ENCODE results near the gene MVB12B.

MVB12B gene

GRCh38 chr9:126363847-126364671 is 37.4 kb downstream of the MVB12B start:
- no peak for FAIRE-seq

- no peak for FAIRE-seq
Measured at GRCh38 chr9:126365780-126366179, 39.2 kb downstream of the MVB12B start.

DNA sequence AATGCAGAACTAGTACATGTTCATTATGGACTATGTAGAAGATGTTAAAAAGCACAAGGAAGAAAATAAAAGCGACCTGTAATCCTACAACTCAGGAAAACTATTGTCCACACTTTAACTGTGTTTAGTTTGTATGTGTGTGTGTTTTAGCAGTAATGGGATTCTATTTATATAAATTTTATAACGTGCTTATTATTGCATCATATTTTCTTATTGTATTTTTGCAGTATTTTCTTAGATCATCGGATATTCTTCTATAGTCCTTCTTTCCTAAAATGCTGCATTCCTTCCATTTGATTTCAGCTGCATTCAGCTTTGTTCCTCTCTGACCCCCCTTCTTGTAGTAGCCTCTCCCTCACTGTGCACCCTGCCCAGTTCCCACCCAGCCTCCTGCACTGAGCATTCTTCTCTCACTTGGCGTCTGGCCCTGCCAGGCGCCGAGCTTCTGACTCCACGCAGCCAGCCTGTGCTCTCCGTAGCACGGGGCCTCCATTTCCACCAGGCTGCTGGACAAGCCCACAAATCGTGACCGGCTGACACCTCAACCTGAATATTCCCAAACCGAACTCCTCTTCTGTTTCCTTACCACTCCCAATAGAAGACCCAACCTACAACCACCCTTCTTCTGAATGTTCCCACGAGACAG is 39.9 kb downstream of the MVB12B start:
- FAIRE-seq: no peak

- no peak for FAIRE-seq
Measured at GRCh38 chr9:126367139-126367538, 40.5 kb downstream of the MVB12B start.

DNA sequence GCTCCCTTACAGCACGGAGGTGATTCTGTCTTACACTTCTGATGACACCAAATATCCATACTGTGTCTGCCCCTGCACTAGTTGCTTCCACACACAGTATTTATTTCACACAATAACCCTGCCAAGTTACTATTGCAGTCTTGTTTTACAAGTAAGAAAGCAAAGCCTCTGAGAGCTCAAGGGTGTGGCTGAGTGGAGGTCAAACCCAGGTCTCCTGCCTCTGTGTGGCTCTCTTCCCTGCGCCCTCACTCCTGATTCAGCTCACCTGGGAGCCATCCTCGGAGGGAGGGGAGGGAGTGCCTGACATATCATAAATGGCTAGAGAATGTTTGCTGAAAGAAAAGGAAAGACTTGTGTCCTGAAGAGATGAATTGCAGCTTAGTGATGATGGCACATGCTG is 41.0 kb downstream of the MVB12B start:
- FAIRE-seq: no peak

- no peak for FAIRE-seq
Measured at GRCh38 chr9:126368020-126368419, 41.4 kb downstream of the MVB12B start.

DNA sequence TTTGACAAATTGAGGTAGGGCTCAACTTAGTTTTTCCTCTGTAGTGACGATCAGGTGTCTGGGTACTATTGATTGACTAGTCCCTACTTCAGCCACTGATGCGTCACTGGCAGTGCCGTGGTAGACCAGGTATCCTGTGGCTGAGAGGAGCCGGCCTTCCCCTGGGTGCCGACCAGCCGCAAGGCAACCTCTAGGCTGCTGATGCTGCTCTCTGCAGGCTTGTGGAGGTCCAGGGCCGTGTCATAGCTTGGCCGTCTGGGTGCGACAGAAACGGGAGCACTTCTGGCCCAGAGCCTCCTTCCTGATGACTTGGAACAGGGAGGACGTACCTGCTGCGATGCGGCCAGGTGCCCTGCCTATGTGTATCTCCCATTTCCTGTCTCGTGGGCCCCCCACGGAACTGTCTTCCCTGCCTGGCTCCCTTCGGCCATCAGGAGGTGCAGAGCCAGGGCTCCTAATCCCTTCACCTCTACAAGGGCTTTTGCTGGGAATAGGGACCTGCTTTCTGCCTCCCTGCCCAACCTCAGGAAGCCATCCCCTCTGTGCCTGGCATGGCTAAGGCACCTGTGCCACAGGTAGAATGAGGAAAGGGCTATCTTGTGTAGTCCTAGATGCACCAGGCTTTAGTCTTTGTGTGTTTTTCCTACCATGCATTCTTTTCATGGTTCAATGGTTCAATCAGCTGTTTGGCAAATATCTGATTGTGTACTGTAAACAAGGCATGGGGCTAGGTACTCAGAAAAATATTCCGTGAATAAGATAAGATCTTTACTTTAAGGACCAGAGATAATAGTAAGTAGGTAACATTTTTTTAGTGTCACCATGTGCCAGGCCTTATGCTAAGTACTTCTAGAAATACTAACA is 44.6 kb downstream of the MVB12B start:
- no peak for FAIRE-seq

DNA sequence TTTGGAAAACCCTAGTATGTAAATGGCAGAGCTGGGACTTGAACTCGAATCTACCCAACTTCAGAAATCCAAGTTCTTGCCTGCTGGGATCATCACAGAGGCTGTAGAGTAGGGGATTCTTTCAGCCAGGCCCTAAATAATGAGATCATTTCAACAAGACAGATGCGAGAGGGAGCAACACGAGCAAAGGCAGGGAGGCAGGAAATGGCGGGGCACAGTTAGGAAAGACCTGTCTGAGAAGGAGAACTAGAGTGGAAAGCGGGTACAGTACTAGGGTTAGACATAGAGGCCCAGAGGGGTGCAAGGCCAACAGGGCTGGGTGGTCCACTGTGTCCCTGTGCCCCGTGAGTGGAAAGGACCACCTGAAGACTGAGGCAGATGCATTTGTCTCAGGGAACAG is 46.1 kb downstream of the MVB12B start:
- FAIRE-seq: no peak

GRCh38 chr9:126373241-126373640 is 46.6 kb downstream of the MVB12B start:
- no peak for FAIRE-seq

GRCh38 chr9:126374366-126374781 is 47.7 kb downstream of the MVB12B start:
- no peak for FAIRE-seq

GRCh38 chr9:126375386-126375785 is 48.8 kb downstream of the MVB12B start:
- no peak for FAIRE-seq

GRCh38 chr9:126376311-126377175 is 49.9 kb downstream of the MVB12B start:
- FAIRE-seq: no peak

GRCh38 chr9:126377176-126377509 is 50.5 kb downstream of the MVB12B start:
- no peak for FAIRE-seq

DNA sequence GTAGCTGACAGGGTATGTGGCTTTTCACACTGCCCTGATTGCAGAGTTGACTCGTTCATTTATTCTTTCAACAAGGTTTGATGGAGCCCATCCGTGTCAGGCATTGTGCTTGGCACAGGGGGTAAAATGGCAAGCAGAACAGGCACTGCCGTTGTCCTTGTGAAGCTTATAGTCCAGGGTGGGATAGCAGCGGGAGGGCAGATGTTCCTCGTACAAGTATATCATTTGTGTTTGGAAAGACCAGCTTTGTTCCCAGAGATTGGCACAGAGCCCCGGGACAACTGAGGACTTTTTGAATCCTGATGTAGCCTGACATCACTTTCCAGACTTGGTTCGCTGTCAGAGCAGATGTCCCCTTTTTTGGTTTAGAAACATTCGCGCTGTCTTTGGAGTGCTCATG is 50.9 kb downstream of the MVB12B start:
- no peak for FAIRE-seq

- no peak for FAIRE-seq
Measured at GRCh38 chr9:126378761-126379160, 52.1 kb downstream of the MVB12B start.

DNA sequence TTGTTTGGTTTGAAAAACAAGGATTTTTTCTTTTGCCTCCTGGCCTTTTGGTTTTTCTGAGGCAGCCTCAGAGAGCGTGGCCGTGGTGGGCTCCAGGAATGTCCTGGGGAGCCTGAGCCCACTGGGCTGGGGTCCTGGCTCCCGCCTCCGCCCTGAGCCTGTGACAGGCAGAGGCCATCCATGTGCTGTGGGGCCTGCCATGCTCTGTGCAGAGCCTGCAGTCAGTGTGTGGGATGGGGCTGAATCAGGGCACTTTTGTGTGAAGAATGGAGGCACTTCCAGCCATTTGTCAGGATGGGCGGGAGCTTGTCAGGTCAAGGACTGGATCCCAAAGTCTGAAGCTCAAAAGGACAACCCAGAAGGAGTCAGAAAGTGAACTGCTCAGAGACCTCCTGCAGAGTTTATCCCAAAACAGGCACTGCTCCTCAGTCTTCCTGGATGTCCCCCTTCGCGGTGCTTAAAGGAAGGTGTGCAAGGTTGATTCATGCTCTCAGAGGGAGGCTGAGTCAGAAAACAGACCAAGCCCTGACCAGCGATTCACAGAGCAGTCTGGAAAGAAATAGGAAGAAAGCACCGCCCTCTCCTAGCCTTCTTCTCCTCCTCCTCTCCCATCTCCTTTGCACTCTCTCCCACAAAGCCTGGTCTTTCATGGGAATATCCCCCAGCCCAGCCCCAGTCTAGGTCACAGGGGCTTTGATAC is 53.2 kb downstream of the MVB12B start:
- FAIRE-seq: no peak

DNA sequence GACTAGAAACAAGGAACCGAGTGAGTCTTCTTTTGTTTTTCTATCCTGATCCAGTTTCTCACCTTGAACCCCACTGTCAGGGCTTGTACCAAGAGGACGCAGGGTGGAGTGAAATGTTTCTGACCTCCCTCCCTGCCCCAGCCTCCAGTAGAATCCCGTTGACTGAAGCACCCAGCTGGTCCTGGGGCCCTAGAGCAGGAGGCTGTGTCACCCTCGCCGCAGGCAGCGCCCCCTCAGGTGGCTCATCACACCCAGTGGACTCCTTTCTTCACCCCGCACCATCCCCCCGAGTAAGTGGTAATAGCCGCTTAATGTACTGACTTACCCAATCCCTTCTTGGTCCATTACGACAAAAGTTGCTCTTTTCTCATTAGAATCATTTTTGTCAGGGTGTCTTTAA is 53.8 kb downstream of the MVB12B start:
- FAIRE-seq: no peak

DNA sequence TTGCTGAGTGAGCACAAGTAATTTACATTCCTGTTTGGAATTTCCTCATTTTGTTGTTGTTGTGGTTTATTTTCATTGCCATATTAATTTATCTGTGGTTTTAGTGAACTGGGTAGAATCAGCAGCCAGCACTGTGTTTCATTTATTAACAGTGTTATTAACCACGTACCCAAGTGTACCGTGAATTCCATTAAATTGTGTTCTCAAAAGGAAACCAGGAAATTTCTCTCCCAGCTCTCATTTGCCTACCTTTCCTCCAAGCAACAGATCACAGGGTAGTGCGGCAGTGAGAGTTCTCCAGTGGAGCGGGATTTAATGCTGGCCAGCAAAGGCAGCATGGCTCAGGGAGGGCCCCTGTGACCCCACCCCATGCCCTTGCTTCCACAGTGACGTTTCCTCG is 54.6 kb downstream of the MVB12B start:
- FAIRE-seq: no peak

GRCh38 chr9:126383406-126384046 is 56.9 kb downstream of the MVB12B start:
- no peak for FAIRE-seq

DNA sequence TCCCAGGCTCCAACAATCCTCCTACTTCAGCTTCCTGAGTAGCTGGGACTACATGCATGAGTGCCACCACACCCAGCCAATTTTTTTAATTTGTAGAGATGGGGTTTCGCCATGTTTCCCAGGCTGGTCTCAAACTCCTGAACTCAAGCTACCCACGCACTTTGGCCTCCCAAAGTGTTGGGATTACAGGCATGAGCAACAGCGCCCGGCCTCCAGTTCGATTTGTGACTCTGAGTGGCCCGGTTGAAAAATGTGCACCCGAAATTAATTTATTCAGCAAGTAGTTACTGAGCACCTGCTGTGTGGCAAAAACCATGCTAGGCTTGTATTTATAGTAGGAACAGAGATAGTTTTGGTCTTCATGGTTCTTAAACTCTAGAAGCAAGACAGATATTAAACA is 58.3 kb downstream of the MVB12B start:
- FAIRE-seq: no peak

DNA sequence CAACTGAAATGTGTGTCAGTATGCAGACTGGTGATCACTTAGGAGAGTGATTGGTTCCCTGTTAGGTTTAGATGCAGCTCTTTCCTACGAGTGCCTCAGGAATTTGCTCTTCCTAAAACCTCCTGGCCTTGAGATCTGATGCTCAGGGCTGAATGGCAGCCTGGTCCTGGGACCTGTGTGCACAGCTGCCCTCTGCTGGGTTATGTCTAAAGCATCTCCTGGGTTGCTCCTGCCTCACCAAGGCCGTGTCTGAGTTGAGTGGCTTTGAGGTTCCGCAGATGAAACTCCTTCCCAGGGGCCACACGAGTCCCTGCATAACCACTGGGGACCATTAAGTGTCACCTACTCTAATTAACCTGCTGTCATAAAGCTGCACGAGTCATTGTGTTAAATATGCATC is 59.5 kb downstream of the MVB12B start:
- no peak for FAIRE-seq

DNA sequence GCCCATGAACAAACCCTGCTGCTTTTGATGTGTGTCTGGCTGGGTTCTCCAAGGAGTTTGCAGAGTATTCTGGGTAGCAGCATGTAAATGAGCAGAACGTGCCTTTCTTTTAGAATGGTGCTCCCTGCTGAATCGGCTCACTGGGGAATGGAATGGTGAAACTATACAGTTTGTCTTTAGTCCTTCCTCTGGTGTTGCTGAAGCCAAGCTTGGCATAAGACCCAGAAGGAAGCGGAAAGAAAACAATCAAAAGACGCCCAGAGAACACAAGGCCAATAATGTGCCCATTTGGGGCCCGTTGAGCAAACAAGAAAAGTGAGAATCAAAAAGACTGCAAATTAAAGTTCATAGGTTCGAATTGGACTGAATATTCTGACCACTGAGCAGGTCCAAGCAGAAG is 60.1 kb downstream of the MVB12B start:
- FAIRE-seq: no peak

Data from TTC549 (cell line).